A549 (cell line): Measurements from ENCODE around the gene UNC5CL. TPM values are rescaled to one million over a fixed set of nuclear protein-coding genes. Genes with fewer than 3 reads are reported as not detected.

ENCODE experiments used
- ATAC-seq, 2 experiments: fragments of 200-7000 bp in 1 of 2; fragments of >200 bp in 1 of 2; cut with Nextera tagmentation in 1 of 2; cut with Tn5 transposase in 1 of 2; 3 replicates each; pipeline versions ENCODE4 v1.8.0 to v1.9.1; 2018 to 2020; ENCODE audit warnings: mild to moderate bottlenecking in 1 of 2, moderate library complexity in 1 of 2
- CTCF ChIA-PET: fragments of 300-600 bp; sonication (Branson Sonifier 250); formaldehyde crosslinking; extraction: SDS; loops from one replicate; lab custom pipeline; 2021; ENCODE audit warnings: antibody characterized with exemption, inconsistent platforms; lab: Yijun Ruan, JAX
- POLR2A ChIA-PET: fragments of 350-600 bp; formaldehyde crosslinking; extraction: SDS; loops from one replicate; lab custom pipeline; 2021; ENCODE audit warnings: antibody characterized with exemption, inconsistent platforms; lab: Yijun Ruan, JAX
- DNase-seq, 2 experiments: peaks; one replicate each; pipeline versions ENCODE4 v3.0.0 to v3.0.0-alpha.2; 2011 to 2016; ENCODE audit warnings: low read depth in 1 of 2, low spot score in 1 of 2
- FAIRE-seq: peaks from 2 replicates; lab custom pipeline; 2011; peaks lifted over from hg19 to GRCh38; lab: Jason Lieb, UNC
- H3K27ac ChIP-seq, 2 experiments: fragments of >200 bp; sonication (Bioruptor Twin); formaldehyde crosslinking; 3 replicates each; pipeline ENCODE4 v1.5.1; 2016 to 2017
- H3K4me1 ChIP-seq: fragments of >200 bp; sonication (Bioruptor Twin); formaldehyde crosslinking; 3 replicates; pipeline ENCODE4 v1.6.1; 2016
- H3K4me2 ChIP-seq: fragments of >200 bp; sonication (Bioruptor Twin); formaldehyde crosslinking; 3 replicates; pipeline ENCODE4 v1.6.1; 2016
- H3K4me3 ChIP-seq: fragments of >200 bp; sonication (Bioruptor Twin); formaldehyde crosslinking; 3 replicates; pipeline ENCODE4 v1.5.1; 2016
- H3K9me3 ChIP-seq: fragments of >200 bp; sonication (Bioruptor Twin); formaldehyde crosslinking; 3 replicates; pipeline ENCODE4 v1.6.1; 2016
- CEBPB ChIP-seq, 2 experiments: fragments of >200 bp in 1 of 2; sonication (Bioruptor Twin) in 1 of 2; formaldehyde crosslinking in 1 of 2; IDR thresholded peaks; 2 replicates each; pipeline ENCODE4 v1.6.1; 2012 to 2016
- CHD4 ChIP-seq: fragments of 200-600 bp; sonication (generic); IDR thresholded peaks from 2 replicates; pipeline ENCODE4 v1.6.1; 2016; ENCODE audit warnings: antibody characterized with exemption, mild to moderate bottlenecking, borderline replicate concordance
- CTCF ChIP-seq: fragments of >200 bp; sonication (Bioruptor Twin); formaldehyde crosslinking; IDR thresholded peaks from 3 replicates; pipeline ENCODE4 v1.5.1; 2016
- E2F6 ChIP-seq: IDR thresholded peaks from 2 replicates; pipeline ENCODE4 v1.6.1; 2012; ENCODE audit warnings: low read depth, borderline replicate concordance
- EP300 ChIP-seq, 2 experiments: fragments of >200 bp; sonication (Bioruptor Twin); formaldehyde crosslinking; IDR thresholded peaks; 2 replicates in 1 of 2; 3 replicates in 1 of 2; pipeline ENCODE4 v1.6.1; 2016 to 2017
- GATA3 ChIP-seq: IDR thresholded peaks from 2 replicates; pipeline ENCODE4 v1.6.1; 2012; ENCODE audit warnings: borderline replicate concordance
- HDAC2 ChIP-seq: fragments of 200-600 bp; sonication (generic); IDR thresholded peaks from 2 replicates; pipeline ENCODE4 v1.6.1; 2016
- HOXA7 ChIP-seq: fragments of 250-450 bp; sonication (Bioruptor Pico); IDR thresholded peaks from 2 replicates; pipeline ENCODE4 v1.5.0; 2020; ENCODE audit warnings: mild to moderate bottlenecking, moderate library complexity
- JUNB ChIP-seq: fragments of >200 bp; sonication (Bioruptor Twin); formaldehyde crosslinking; IDR thresholded peaks from 2 replicates; pipeline ENCODE4 v1.6.1; 2016
- KDM1A ChIP-seq: fragments of 200-600 bp; sonication (generic); IDR thresholded peaks from 2 replicates; pipeline ENCODE4 v1.6.1; 2016; ENCODE audit warnings: low read depth, mild to moderate bottlenecking
- NFE2L2 ChIP-seq: fragments of 150-350 bp; conservative IDR thresholded peaks from 2 replicates; pipeline ENCODE4 v1.6.1; 2014; ENCODE audit warnings: low read length
- NPAS2 ChIP-seq: fragments of 250-450 bp; sonication (Bioruptor Pico); IDR thresholded peaks from 2 replicates; pipeline ENCODE4 v1.8.0; 2022; ENCODE audit warnings: mild to moderate bottlenecking, moderate library complexity, borderline replicate concordance
- RAD21 ChIP-seq, 2 experiments: fragments of >200 bp in 1 of 2; sonication (Bioruptor Twin) in 1 of 2; formaldehyde crosslinking in 1 of 2; IDR thresholded peaks in 1 of 2; conservative IDR thresholded peaks in 1 of 2; 2 replicates in 1 of 2; 3 replicates in 1 of 2; pipeline ENCODE4 v1.6.1; 2012 to 2018; ENCODE audit warnings: inconsistent platforms in 1 of 2
- RARB ChIP-seq: fragments of 250-450 bp; sonication (Bioruptor Pico); IDR thresholded peaks from 2 replicates; pipeline ENCODE4 v1.8.0; 2021; ENCODE audit warnings: mild to moderate bottlenecking, moderate library complexity
- REST ChIP-seq: fragments of 200-600 bp; sonication (generic); IDR thresholded peaks from 2 replicates; pipeline ENCODE4 v1.6.1; 2016; ENCODE audit warnings: antibody characterized with exemption, mild to moderate bottlenecking, moderate library complexity
- TP53 ChIP-seq: fragments of 250-450 bp; sonication (Bioruptor Pico); IDR thresholded peaks from 2 replicates; pipeline ENCODE4 v1.5.0; 2021; ENCODE audit warnings: mild to moderate bottlenecking, moderate library complexity
- USF2 ChIP-seq: fragments of 450-650 bp; IDR thresholded peaks from 2 replicates; pipeline ENCODE4 v1.6.1; 2014; ENCODE audit warnings: antibody characterized with exemption
- ZNF302 ChIP-seq: fragments of 250-450 bp; sonication (Bioruptor Pico); IDR thresholded peaks from 2 replicates; pipeline ENCODE4 v1.9.0; 2021; ENCODE audit warnings: inconsistent platforms, mild to moderate bottlenecking, moderate library complexity
- WGBS: methylation state at CpG from one replicate; pipeline ENCODE4 v1.1.6; 2017; ENCODE audit errors: missing lambda C conversion rate; 5-methylcytosine and 5-hydroxymethylcytosine counted together
- polyA plus RNA-seq, 4 experiments: library from polyadenylated mRNA; depleted of rRNA in 3 of 4; stranded (reverse); fragments of >200 nt; fragmentation: RNase III in 1 of 4; extraction: RNeasy Plus Mini Kit Qiagen cat#74134 plus additional on column Dnase treatment in 1 of 4; gene quantifications; 2 replicates in 3 of 4; 3 replicates in 1 of 4; pipeline ENCODE4 v1.2.3, GENCODE V29; 2011 to 2017

UNC5CL gene
- polyA plus RNA-seq, 2 of the 4 experiments (the other 2 are of a cell fraction): 1.1 to 2.8 TPM

GRCh38 chr6:41075651-41076626, 36.9 kb upstream of the UNC5CL start:
- ChIA-PET CTCF (interaction anchor here (0.6 to 1.1 kb wide), 4 partner anchors 8 to 1729 kb away, joined by 3 to 4 read pairs (median 3); no protein-coding TSS in a partner anchor), POLR2A (no interaction called here)
- WGBS: 83% methylated on average over 4 of the region's 4 CpGs
- no peak overlapping the region for H3K27ac ChIP-seq
- H3K4me1 ChIP-seq: peaks cover 18% of the 10 kb centered on the region; the same call in 2 of the 3 replicates
- TF ChIP-seq EP300 (IDR thresholded peaks at IDR 0.05): no peak
- no peak for TF ChIP-seq KDM1A
- no peak for TF ChIP-seq CTCF
- TF ChIP-seq HDAC2: no peak
- no peak for TF ChIP-seq CHD4
- no peak for TF ChIP-seq REST
- no peak for TF ChIP-seq USF2
- TF ChIP-seq JUNB: no peak
- TF ChIP-seq HOXA7: no peak
- no peak for TF ChIP-seq RARB
- no peak for TF ChIP-seq RAD21 (conservative IDR thresholded peaks at IDR 0.05 in 1 of 2, IDR thresholded peaks at IDR 0.05 in 1 of 2)
- no peak for TF ChIP-seq CEBPB (IDR thresholded peaks at IDR 0.05)
- no peak for TF ChIP-seq NFE2L2
- TF ChIP-seq GATA3: no peak
- ATAC-seq: no peak
- DNase-seq: no peak
- no peak overlapping the region for H3K4me3 ChIP-seq
- FAIRE-seq: no peak
- H3K4me2 ChIP-seq: peak overlapping the region; percentile 93; the same call in 2 of the 3 replicates
- H3K9me3 ChIP-seq: no peaks in the 10 kb centered on the region

- POLR2A ChIA-PET: no interaction called here
- 46% methylated on average over 11 of the region's 11 CpGs for WGBS
- DNase-seq (no peak), ATAC-seq (no peak)
- Histone ChIP-seq H3K4me1 (peaks cover 22% of the 10 kb centered on the region; the same call in 2 of the 3 replicates), H3K4me3 (peak overlapping the region; percentile 97), H3K4me2 (peak overlapping the region; percentile 93), H3K27ac (peak overlapping the region in 1 of 2 experiments; percentile 99; a peak in 3 of 6 replicates)
- TF ChIP-seq CEBPB (IDR thresholded peaks at IDR 0.05): no peak; a peak in 1 of 4 replicates
- no peak for TF ChIP-seq NPAS2 (CRISPR knock-in tag)
- no peak for TF ChIP-seq TP53 (CRISPR knock-in tag)
- TF ChIP-seq ZNF302 (CRISPR knock-in tag): no peak
- no peak for TF ChIP-seq E2F6
- TF ChIP-seq, all 56 proteins: peak for 0
- H3K9me3 ChIP-seq: no peaks in the 10 kb centered on the region
- CTCF ChIA-PET: interaction anchor here (0.7 to 0.9 kb wide), 2 partner anchors 35 to 1728 kb away, joined by 3 to 4 read pairs; no protein-coding TSS in a partner anchor
- FAIRE-seq: no peak
Observed at GRCh38 chr6:41074692-41075436, 35.8 kb upstream of the UNC5CL start.
